Measurements from ENCODE around the gene LINS1. TPM values are rescaled to one million over a fixed set of nuclear protein-coding genes. Genes with fewer than 3 reads are reported as not detected.

LINS1 gene
- total and polyA plus RNA-seq, 2 of the 8 experiments (the other 6 are each of a cell fraction or from before 2014, with no cell fraction given): 4.2 to 8.1 TPM

DNA sequence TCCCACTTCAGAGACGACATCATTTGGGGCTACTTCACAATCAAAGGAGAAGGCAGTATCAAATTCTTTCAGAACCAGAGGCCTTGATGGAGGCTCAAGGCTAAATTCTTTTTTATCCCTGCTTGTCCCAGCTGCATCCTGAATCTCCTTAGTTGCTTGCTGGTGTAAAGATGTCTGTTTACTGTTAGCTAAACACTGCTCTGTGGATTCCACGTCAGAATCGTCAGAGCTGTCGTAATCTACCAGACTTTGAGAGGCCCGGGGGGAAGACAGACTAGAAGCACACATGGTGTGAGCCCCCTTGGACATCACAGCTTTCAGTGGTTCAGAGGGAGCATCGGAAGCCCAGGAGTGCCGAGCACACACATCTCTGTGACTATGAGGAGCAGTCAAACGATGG lies 32.6 kb downstream of the LINS1 start (continued):
- TF ChIP-seq JUND (IDR thresholded peaks at IDR 0.05; ENCODE audit: low read length): no peak
- no peak for TF ChIP-seq NANOG (IDR thresholded peaks at IDR 0.05; ENCODE audit: insufficient read depth, low read depth, low read length, poor library complexity, severe bottlenecking)

Data from H1 (cell line).